Mesendoderm (in vitro differentiated cells): ENCODE results near the gene IFRD1.

Source experiments
- DNase-seq: peaks from one replicate; pipeline ENCODE4 v3.0.0; 2013
- H2AK5ac ChIP-seq: 2 replicates; pipeline ENCODE4 v1.6.1; 2013; ENCODE audit warnings: low read length, inconsistent platforms
- H2BK120ac ChIP-seq: 2 replicates; pipeline ENCODE4 v1.6.1; 2013; ENCODE audit warnings: low read depth, mild to moderate bottlenecking, low read length, moderate library complexity, mixed read lengths
- H2BK15ac ChIP-seq: replicated peaks from 2 replicates; pipeline ENCODE4 v1.6.1; 2013; ENCODE audit warnings: low read depth, mild to moderate bottlenecking, moderate library complexity
- H2BK5ac ChIP-seq: 2 replicates; pipeline ENCODE4 v1.6.1; 2013; ENCODE audit warnings: low read length, inconsistent platforms
- H3K18ac ChIP-seq: 2 replicates; pipeline ENCODE4 v1.6.1; 2013; ENCODE audit warnings: mild to moderate bottlenecking, low read length, mixed read lengths
- H3K23ac ChIP-seq: one replicate; pipeline ENCODE4 v1.6.1; 2013; ENCODE audit warnings: low read length
- H3K27ac ChIP-seq: 2 replicates; pipeline ENCODE4 v1.5.1; 2013; ENCODE audit warnings: low read depth, mild to moderate bottlenecking, inconsistent platforms, low read length, moderate library complexity
- H3K27me3 ChIP-seq: 2 replicates; pipeline ENCODE4 v1.6.1; 2013; ENCODE audit warnings: low read length, control low read depth, mild to moderate bottlenecking, inconsistent platforms; ENCODE audit not compliant: insufficient read depth, poor library complexity
- H3K36me3 ChIP-seq: 2 replicates; pipeline ENCODE4 v1.6.1; 2013; ENCODE audit warnings: low read length, inconsistent platforms; ENCODE audit not compliant: control insufficient read depth, insufficient read depth
- H3K4ac ChIP-seq: one replicate; pipeline ENCODE4 v1.6.1; 2013; ENCODE audit warnings: low read depth, mild to moderate bottlenecking, low read length, moderate library complexity
- H3K4me1 ChIP-seq: 2 replicates; pipeline ENCODE4 v1.6.1; 2013; ENCODE audit warnings: low read depth, low read length, inconsistent platforms; ENCODE audit not compliant: control insufficient read depth
- H3K4me2 ChIP-seq: 2 replicates; pipeline ENCODE4 v1.6.1; 2013; ENCODE audit warnings: low read length
- H3K4me3 ChIP-seq: 2 replicates; pipeline ENCODE4 v1.5.1; 2013; ENCODE audit warnings: mild to moderate bottlenecking, low read length
- H3K56ac ChIP-seq: one replicate; pipeline ENCODE4 v1.6.1; 2013; ENCODE audit warnings: low read length
- H3K79me1 ChIP-seq: 2 replicates; pipeline ENCODE4 v1.6.1; 2013; ENCODE audit warnings: low read length, inconsistent platforms
- H3K79me2 ChIP-seq: 2 replicates; pipeline ENCODE4 v1.6.1; 2013; ENCODE audit warnings: mild to moderate bottlenecking, low read length; ENCODE audit not compliant: control insufficient read depth, insufficient read depth
- H3K9ac ChIP-seq: 2 replicates; pipeline ENCODE4 v1.6.1; 2013; ENCODE audit warnings: low read length, inconsistent platforms
- H4K5ac ChIP-seq: one replicate; pipeline ENCODE4 v1.6.1; 2013; ENCODE audit warnings: low read length
- H4K8ac ChIP-seq: one replicate; pipeline ENCODE4 v1.6.1; 2013; ENCODE audit warnings: low read depth, mild to moderate bottlenecking, control low read depth, low read length, moderate library complexity
- WGBS: extraction: QIAGEN DNeasy Blood & Tissue Kit; methylation state at CpG from one replicate; pipeline ENCODE4 v1.1.7; 2013; ENCODE audit warnings: low lambda C conversion rate, missing lambda C conversion rate; ENCODE audit not compliant: insufficient coverage; ENCODE audit errors: extremely low coverage; 5-methylcytosine and 5-hydroxymethylcytosine counted together

The IFRD1 gene

DNA sequence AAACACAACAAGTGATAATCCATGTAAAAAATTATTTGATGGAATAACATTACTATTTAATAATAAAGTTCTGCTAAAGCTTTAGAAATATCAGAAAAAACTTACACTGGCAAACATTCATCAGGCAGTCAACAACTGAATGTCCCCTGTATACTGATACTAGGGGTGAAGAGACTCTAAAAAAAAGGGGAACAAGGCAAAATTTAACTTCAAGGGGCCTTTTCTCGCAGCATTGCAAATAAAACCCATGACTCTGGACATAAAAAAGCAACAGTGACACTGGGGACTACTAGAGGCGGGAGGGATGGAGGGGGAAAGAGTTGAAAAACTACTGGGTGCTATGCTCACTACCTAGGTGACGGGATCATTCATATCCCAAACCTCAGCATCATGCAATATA, 5.8 kb upstream of the IFRD1 start:
- Histone ChIP-seq H3K23ac (no peak overlapping the region), H3K4ac (no peak overlapping the region), H3K79me2 (no peaks in the 10 kb centered on the region), H2BK15ac (no peak overlapping the region), H3K36me3 (no peaks in the 10 kb centered on the region), H3K27me3 (no peaks in the 10 kb centered on the region), H3K18ac (no peak overlapping the region), H4K8ac (no peak overlapping the region), H4K5ac (no peak overlapping the region), H2AK5ac (no peak overlapping the region), H2BK120ac (no peak overlapping the region), H3K27ac (no peak overlapping the region), H2BK5ac (no peak overlapping the region), H3K56ac (no peak overlapping the region), H3K9ac (no peak overlapping the region), H3K79me1 (no peaks in the 10 kb centered on the region), H3K4me2 (no peak overlapping the region), H3K4me3 (no peak overlapping the region), H3K4me1 (peaks cover 3% of the 10 kb centered on the region)
- WGBS = no CpG with 5 or more reads among the region's 3 CpGs
- no peak for DNase-seq

DNA sequence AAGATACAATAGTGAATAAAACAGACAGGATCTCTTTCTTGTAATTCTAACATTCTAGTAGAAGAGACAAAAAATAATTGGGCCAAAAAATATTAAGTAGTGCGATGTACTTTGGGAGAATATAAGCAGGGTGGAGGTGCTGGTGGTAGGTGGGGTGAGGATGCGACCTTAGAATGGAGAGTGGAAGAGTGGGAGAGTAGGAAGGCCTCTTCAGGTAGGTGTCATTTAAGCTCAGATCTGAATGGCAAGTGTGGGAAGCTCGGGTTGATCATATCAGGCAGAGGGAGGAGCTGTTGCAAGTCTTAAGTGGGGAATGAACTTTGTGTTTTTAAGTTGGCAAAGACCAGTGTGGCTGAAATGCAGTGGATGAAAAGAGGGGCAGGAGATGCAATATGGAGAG, 3.8 kb upstream of the IFRD1 start:
- H2AK5ac ChIP-seq = no peak overlapping the region
- no peak overlapping the region for H3K4me3 ChIP-seq
- no peak overlapping the region for H4K8ac ChIP-seq
- peaks cover 3% of the 10 kb centered on the region for H3K4me1 ChIP-seq
- no peak overlapping the region for H3K27ac ChIP-seq
- H3K18ac ChIP-seq = no peak overlapping the region
- no peak overlapping the region for H3K4ac ChIP-seq
- no peak overlapping the region for H2BK5ac ChIP-seq
- H3K56ac ChIP-seq = no peak overlapping the region
- H4K5ac ChIP-seq = no peak overlapping the region
- H2BK120ac ChIP-seq = no peak overlapping the region
- H2BK15ac ChIP-seq = no peak overlapping the region
- no peaks in the 10 kb centered on the region for H3K27me3 ChIP-seq
- no peak overlapping the region for H3K23ac ChIP-seq
- peaks cover 10% of the 10 kb centered on the region for H3K79me2 ChIP-seq
- no peaks in the 10 kb centered on the region for H3K79me1 ChIP-seq
- H3K4me2 ChIP-seq = no peak overlapping the region
- no CpG with 5 or more reads among the region's 3 CpGs for WGBS
- H3K36me3 ChIP-seq = no peaks in the 10 kb centered on the region
- H3K9ac ChIP-seq = no peak overlapping the region
- peak; percentile 45 for DNase-seq

DNA sequence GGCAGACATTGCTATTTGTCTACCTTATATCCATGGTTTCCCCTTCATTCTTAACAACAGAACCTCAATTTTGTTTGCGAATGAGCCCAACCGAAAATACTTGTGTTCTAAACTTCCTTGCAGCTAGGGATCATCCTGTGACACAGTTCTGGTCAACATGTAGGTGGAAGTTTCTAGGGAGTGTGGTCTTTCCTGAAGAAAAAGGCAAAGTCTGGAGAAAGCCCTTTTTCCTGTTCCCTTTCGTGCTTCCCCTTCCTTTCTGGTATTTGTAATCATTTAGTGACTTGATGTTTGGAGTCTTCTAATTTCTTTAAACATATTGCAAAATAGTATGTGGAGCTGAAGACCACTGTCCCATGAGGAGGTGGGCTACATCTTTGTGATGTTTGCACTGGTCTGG, 2.9 kb upstream of the IFRD1 start:
- Histone ChIP-seq H2AK5ac (no peak overlapping the region), H3K56ac (no peak overlapping the region), H2BK15ac (no peak overlapping the region), H3K18ac (no peak overlapping the region), H4K5ac (no peak overlapping the region), H3K4me2 (no peak overlapping the region), H2BK120ac (no peak overlapping the region), H2BK5ac (no peak overlapping the region), H3K79me2 (peaks cover 18% of the 10 kb centered on the region), H3K27me3 (no peaks in the 10 kb centered on the region), H4K8ac (no peak overlapping the region), H3K23ac (no peak overlapping the region), H3K4me1 (peaks cover 3% of the 10 kb centered on the region), H3K9ac (no peak overlapping the region), H3K36me3 (no peaks in the 10 kb centered on the region), H3K79me1 (no peaks in the 10 kb centered on the region), H3K4me3 (no peak overlapping the region), H3K27ac (no peak overlapping the region), H3K4ac (no peak overlapping the region)
- DNase-seq = no peak
- WGBS = no CpG with 5 or more reads among the region's 3 CpGs

DNA sequence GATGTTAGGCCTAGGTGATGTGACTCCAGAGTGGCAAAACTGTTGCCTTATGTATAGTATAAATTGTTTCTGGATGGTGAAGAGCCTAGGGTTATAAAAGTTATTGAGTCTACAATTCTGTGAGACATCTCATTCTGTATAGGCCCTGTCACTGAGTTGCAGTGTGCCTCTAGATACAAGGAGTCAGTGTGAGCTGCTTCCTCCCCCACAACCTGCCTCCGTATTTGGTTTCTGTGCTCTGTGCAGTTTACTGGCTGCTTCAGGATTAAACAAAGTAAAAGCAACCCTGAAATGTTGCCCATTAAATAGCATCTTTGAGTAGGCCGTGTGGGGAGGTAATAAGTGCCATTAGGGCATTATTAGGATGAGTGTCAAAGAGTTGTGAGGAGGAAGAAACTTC, 1.9 kb upstream of the IFRD1 start:
- no peak overlapping the region for H3K9ac ChIP-seq
- no peak for DNase-seq
- H4K5ac ChIP-seq = no peak overlapping the region
- peaks cover 3% of the 10 kb centered on the region for H3K4me1 ChIP-seq
- no peak overlapping the region for H2BK15ac ChIP-seq
- no peaks in the 10 kb centered on the region for H3K27me3 ChIP-seq
- no peak overlapping the region for H4K8ac ChIP-seq
- H2BK5ac ChIP-seq = no peak overlapping the region
- H3K56ac ChIP-seq = no peak overlapping the region
- no CpG with 5 or more reads among the region's 2 CpGs for WGBS
- H3K23ac ChIP-seq = no peak overlapping the region
- no peak overlapping the region for H3K18ac ChIP-seq
- H3K36me3 ChIP-seq = no peaks in the 10 kb centered on the region
- H3K79me2 ChIP-seq = peaks cover 25% of the 10 kb centered on the region
- no peak overlapping the region for H3K27ac ChIP-seq
- no peak overlapping the region for H3K4me3 ChIP-seq
- H3K4ac ChIP-seq = no peak overlapping the region
- no peak overlapping the region for H2AK5ac ChIP-seq
- no peak overlapping the region for H3K4me2 ChIP-seq
- H2BK120ac ChIP-seq = no peak overlapping the region
- H3K79me1 ChIP-seq = no peaks in the 10 kb centered on the region

DNA sequence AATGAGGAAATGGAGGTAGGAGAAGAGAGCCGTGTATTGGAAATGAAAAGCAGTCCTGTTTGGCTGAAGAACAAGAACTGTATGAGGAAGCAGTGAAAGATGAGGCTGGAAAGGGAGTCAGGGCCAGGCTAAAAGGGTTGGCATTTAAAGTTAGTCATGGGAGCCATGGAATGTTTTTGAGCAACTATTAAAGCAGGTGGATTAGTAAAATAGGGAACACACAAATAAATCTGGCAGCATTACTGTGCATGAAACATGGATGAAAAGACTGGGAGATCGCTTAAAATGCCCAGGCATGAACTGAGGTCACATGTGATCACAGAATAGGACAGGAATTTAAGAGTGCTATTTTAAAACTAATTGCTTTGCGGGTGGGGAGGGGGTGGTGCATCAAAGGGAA, 1.4 kb upstream of the IFRD1 start:
- H4K8ac ChIP-seq = no peak overlapping the region
- H3K36me3 ChIP-seq = no peaks in the 10 kb centered on the region
- no peak overlapping the region for H3K18ac ChIP-seq
- no peak overlapping the region for H3K27ac ChIP-seq
- H2AK5ac ChIP-seq = no peak overlapping the region
- H3K27me3 ChIP-seq = no peaks in the 10 kb centered on the region
- peaks cover 29% of the 10 kb centered on the region for H3K79me2 ChIP-seq
- no peak overlapping the region for H3K4me3 ChIP-seq
- no peak overlapping the region for H3K23ac ChIP-seq
- H2BK15ac ChIP-seq = no peak overlapping the region
- WGBS = 100% methylated on average over 1 of the region's 3 CpGs
- H3K4ac ChIP-seq = no peak overlapping the region
- no peak overlapping the region for H2BK5ac ChIP-seq
- no peak overlapping the region for H2BK120ac ChIP-seq
- no peak overlapping the region for H3K56ac ChIP-seq
- H3K4me1 ChIP-seq = peaks cover 3% of the 10 kb centered on the region
- no peak overlapping the region for H3K9ac ChIP-seq
- DNase-seq = no peak
- no peaks in the 10 kb centered on the region for H3K79me1 ChIP-seq
- H3K4me2 ChIP-seq = no peak overlapping the region
- no peak overlapping the region for H4K5ac ChIP-seq

DNA sequence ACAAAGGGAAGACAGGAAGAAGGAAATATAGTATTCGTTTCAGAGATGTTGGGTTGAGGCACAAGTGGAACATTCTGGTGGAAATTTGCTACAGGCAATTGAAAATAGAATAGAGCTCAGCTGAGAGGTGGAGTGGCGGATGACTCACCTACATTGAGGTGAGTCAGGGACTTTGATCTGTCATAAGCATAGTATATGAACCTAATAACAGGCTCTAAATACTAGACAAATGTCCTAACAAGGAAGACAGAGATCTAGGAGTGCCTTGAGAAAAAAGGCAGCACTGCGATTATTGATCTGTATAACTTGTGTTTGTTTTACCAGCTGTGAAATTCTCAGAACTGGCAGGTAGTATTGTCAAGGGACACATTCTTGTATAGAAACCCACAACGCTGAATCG, 907 bp upstream of the IFRD1 start:
- Histone ChIP-seq H2BK15ac (no peak overlapping the region), H3K23ac (no peak overlapping the region), H4K5ac (no peak overlapping the region), H3K56ac (no peak overlapping the region), H3K79me1 (no peaks in the 10 kb centered on the region), H3K79me2 (peaks cover 33% of the 10 kb centered on the region), H3K4me3 (no peak overlapping the region), H3K18ac (no peak overlapping the region), H3K36me3 (no peaks in the 10 kb centered on the region), H3K4me2 (no peak overlapping the region), H3K27me3 (no peaks in the 10 kb centered on the region), H3K9ac (no peak overlapping the region), H3K4ac (no peak overlapping the region), H2BK5ac (no peak overlapping the region), H3K4me1 (peaks cover 3% of the 10 kb centered on the region), H2BK120ac (no peak overlapping the region), H3K27ac (no peak overlapping the region), H2AK5ac (no peak overlapping the region), H4K8ac (no peak overlapping the region)
- no CpG with 5 or more reads among the region's 5 CpGs for WGBS
- no peak for DNase-seq
